Measurements from ENCODE around the gene GPR89B. TPM values are rescaled to one million over a fixed set of nuclear protein-coding genes. Genes with fewer than 3 reads are reported as not detected.
"Not testable (repeated sequence)": the region's sequence is repeated elsewhere in the genome, so short reads cannot be mapped to it uniquely, and the experiment has no call there.

The GPR89B gene
- total RNA-seq, 6 experiments from 2014 or later = 10.9 to 14.7 (median 12.3) TPM

DNA sequence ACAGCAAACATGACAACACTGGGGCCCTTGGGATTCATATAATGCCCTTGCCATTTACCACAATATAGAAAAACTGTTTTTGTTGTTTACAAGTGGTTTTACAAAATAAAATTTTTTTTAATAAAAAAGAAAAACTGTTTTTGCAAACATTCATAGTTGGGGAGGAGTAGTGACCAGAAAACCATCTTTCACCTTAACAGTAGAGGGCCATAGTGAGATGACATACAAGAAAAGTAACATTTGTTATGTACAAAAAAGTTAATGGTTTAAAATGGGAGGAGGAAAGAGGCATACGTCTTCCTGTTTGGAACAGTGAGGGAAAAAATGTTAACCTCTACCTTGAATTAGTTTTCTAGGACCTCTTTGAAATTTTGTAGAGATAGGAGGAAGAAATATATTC is 30.7 kb downstream of the GPR89B start:
- H3K27me3 Mint-ChIP-seq (ENCODE audit: insufficient read depth); H3K27ac Mint-ChIP-seq; DNase-seq; H3K4me1 Mint-ChIP-seq (ENCODE audit: low read depth); H3K4me3 Mint-ChIP-seq; H3K9me3 Mint-ChIP-seq; H3K36me3 Mint-ChIP-seq (ENCODE audit: low read depth): not testable (repeated sequence)
- TF ChIP-seq, protein P1, sequence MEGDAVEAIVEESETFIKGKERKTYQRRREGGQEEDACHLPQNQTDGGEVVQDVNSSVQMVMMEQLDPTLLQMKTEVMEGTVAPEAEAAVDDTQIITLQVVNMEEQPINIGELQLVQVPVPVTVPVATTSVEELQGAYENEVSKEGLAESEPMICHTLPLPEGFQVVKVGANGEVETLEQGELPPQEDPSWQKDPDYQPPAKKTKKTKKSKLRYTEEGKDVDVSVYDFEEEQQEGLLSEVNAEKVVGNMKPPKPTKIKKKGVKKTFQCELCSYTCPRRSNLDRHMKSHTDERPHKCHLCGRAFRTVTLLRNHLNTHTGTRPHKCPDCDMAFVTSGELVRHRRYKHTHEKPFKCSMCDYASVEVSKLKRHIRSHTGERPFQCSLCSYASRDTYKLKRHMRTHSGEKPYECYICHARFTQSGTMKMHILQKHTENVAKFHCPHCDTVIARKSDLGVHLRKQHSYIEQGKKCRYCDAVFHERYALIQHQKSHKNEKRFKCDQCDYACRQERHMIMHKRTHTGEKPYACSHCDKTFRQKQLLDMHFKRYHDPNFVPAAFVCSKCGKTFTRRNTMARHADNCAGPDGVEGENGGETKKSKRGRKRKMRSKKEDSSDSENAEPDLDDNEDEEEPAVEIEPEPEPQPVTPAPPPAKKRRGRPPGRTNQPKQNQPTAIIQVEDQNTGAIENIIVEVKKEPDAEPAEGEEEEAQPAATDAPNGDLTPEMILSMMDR (IDR thresholded peaks at IDR 0.05) = peak; percentile 22; the same call in 1 of the 2 replicates

DNA sequence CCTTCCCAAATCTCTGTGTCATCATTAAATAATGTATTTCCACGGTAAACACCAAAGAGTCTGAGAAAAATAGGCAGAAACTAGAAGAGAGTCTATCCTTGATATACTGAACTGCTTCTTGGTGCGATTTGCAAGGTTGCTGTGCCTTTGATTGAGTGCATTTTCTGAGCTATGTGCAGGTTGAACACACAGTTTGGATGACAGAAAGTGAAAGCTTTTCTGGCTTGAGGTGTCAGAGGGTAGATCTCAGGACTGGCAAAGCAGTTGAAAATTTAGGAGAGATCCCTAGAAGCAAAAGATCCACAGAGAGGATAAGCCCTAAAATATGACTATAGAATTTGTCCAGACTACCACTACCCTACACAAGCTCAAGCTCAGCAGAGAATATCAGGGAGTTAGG is 31.5 kb downstream of the GPR89B start:
- not testable (repeated sequence) for H3K27me3 Mint-ChIP-seq (ENCODE audit: insufficient read depth); H3K9me3 Mint-ChIP-seq; H3K4me1 Mint-ChIP-seq (ENCODE audit: low read depth); H3K27ac Mint-ChIP-seq; H3K4me3 Mint-ChIP-seq; DNase-seq; H3K36me3 Mint-ChIP-seq (ENCODE audit: low read depth)

DNA sequence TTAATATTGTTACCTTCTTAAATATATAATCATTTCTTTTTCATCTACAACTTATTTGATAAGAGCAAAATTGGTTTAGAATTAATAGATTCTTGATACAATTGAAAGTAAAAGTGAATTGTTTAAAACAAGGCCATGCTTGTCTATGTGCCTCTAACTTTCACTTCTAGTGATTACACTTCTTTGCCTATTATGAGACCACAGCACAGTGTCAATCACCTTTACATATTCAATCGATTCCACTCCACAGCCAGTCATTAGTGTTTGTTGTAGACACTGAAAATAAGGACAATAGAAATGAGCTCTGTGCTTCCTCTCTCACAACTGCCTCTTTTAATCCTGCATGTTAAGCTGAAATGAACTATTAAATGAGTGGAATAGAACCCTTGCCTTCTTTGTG is 36.4 kb downstream of the GPR89B start:
- not testable (repeated sequence) for H3K27ac Mint-ChIP-seq; H3K9me3 Mint-ChIP-seq; H3K4me1 Mint-ChIP-seq (ENCODE audit: low read depth); DNase-seq; H3K36me3 Mint-ChIP-seq (ENCODE audit: low read depth); H3K4me3 Mint-ChIP-seq; H3K27me3 Mint-ChIP-seq (ENCODE audit: insufficient read depth)

DNA sequence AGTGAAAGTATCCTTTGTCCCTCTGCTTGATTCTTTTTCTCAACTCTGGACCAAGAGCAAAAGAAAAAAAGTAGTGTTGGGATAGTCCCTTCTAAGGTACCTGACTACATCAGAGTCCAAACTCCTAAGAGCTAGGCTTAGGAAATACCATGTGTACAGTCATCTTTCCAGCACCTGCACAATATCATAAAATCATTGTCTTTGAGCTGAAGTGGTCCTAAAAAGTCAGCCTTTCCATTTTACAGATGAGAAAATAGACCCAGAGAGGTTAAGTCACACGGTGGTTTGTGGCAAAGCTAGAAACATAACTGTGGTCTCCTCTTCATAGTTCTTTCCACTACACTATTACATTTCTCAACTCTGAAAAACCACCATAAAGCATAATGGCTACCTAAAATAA is 38.4 kb downstream of the GPR89B start:
- H3K27ac Mint-ChIP-seq; H3K4me3 Mint-ChIP-seq; H3K9me3 Mint-ChIP-seq; DNase-seq; H3K4me1 Mint-ChIP-seq (ENCODE audit: low read depth); H3K36me3 Mint-ChIP-seq (ENCODE audit: low read depth); H3K27me3 Mint-ChIP-seq (ENCODE audit: insufficient read depth): not testable (repeated sequence)

DNA sequence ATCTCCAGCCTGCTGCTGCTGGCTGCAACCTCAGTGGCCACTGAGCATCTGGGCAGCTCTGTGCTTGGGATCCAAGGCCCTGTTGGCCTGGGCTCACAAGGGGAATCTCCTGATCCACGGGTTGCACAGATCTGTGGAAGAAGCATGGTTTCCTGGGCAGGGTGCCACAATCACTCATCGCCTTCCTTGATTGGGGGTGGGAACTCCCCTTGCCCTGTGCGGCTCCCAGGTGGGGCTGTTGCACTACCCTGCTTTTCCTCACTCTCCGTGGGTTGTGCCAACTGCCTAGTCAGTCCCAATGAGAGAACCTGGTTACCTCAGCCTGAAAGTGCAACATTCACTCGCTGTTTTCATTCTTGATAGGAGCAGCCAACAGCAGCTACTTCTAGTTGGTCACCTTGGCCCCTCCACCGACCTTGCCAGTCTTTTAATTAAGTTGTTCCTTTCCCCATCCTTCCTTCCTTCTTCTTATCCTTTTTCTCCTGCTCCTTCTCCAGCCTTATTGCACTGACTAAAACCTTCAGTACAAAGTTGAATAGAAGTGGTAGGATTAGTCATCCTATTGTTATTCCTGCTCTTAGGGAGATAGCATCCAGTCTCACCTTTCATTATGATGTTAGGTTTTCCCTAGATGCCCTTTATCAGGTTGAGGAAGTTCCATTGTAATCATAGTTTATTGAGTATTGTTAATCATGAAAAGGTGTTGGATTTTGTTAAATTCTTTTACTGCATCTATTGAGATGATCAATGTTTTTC is 50.9 kb downstream of the GPR89B start:
- not testable (repeated sequence) for H3K27ac Mint-ChIP-seq; H3K4me1 Mint-ChIP-seq (ENCODE audit: low read depth); H3K9me3 Mint-ChIP-seq; H3K27me3 Mint-ChIP-seq (ENCODE audit: insufficient read depth); H3K4me3 Mint-ChIP-seq; DNase-seq; H3K36me3 Mint-ChIP-seq (ENCODE audit: low read depth)

DNA sequence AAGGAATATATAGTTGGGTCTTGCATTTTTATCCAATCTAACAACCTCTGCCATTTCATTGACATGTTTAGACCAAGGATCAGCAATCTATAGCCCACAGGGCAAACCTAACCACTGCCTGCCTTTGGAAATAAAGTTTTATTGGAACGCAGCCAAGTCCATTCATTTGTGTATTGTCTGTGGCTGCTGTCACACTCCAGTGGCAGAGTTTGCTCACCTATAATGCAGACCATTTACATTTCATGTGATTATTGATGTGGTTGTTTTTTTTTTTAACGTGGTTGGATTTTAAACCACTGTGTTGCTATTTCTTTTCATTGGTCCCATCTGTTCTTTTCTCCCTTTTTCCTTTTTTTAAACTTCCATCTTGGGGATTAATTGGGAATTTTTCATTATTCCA is 57.2 kb downstream of the GPR89B start:
- H3K4me1 Mint-ChIP-seq (ENCODE audit: low read depth); H3K9me3 Mint-ChIP-seq; DNase-seq; H3K27ac Mint-ChIP-seq; H3K36me3 Mint-ChIP-seq (ENCODE audit: low read depth); H3K27me3 Mint-ChIP-seq (ENCODE audit: insufficient read depth); H3K4me3 Mint-ChIP-seq: not testable (repeated sequence)

DNA sequence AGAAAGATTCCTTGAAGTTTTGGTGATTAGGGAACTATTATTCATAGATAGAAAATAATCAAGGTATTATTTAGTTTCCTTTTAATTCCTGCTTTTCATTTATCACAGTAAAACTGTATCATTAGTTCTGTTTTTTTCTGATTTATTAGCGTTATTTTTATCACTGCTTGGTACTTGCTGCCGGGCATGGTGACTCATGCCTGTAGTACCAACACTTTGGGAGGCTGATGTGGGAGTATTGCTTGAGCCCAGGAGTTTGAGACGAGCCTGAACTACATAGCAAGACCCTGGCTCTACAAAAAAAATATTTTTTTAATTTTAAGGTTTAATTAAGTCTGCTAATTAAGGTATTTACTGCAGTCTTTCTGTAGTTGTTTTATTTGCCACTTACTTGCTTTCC is 59.7 kb downstream of the GPR89B start:
- H3K4me1 Mint-ChIP-seq (ENCODE audit: low read depth); H3K36me3 Mint-ChIP-seq (ENCODE audit: low read depth); DNase-seq: not testable (repeated sequence)

DNA sequence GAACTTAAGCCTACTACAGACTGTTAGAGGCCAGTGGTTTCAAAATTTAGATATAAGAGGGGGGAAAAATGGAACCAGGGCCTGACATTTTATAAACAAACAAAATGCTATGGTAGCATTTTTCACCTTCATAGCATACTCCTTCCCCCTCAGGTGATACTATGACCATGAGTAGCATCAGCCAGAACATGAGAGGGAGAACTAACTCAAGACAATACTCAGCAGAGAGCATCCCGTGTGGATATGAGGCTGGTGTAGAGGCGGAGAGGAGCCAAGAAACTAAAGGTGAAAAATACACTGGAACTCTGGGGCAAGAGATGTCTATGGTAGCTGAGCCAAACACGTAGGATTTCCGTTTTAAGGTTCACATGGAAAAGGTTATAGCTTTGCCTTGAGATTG is 64.7 kb downstream of the GPR89B start:
- DNase-seq; H3K4me3 Mint-ChIP-seq; H3K36me3 Mint-ChIP-seq (ENCODE audit: low read depth); H3K4me1 Mint-ChIP-seq (ENCODE audit: low read depth); H3K9me3 Mint-ChIP-seq; H3K27me3 Mint-ChIP-seq (ENCODE audit: insufficient read depth); H3K27ac Mint-ChIP-seq: not testable (repeated sequence)

More for the DNA sequence above, 59.7 kb downstream of the GPR89B start:
- H3K4me3 Mint-ChIP-seq; H3K27me3 Mint-ChIP-seq (ENCODE audit: insufficient read depth); H3K9me3 Mint-ChIP-seq; H3K27ac Mint-ChIP-seq: not testable (repeated sequence)

DNA sequence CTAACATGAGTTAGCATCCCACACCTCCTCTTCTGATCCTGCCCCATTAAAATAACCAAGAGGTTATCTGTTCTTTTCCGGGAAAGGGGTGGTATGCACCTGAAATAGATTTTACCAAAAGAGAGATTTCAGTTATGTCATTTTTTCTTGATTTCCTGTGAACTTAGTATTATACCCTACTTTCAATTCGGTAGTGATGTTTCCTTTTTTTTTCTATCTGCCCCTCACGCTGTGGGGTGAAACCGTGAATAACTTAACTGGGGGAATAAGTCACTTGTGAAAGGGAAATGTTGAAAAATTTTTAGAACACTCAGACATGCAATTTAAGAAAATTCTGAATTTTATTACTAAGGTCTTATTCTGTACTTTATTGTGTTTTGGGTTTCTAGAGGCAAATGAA is 65.2 kb downstream of the GPR89B start:
- H3K9me3 Mint-ChIP-seq; DNase-seq; H3K4me3 Mint-ChIP-seq; H3K36me3 Mint-ChIP-seq (ENCODE audit: low read depth); H3K4me1 Mint-ChIP-seq (ENCODE audit: low read depth); H3K27me3 Mint-ChIP-seq (ENCODE audit: insufficient read depth); H3K27ac Mint-ChIP-seq: not testable (repeated sequence)

DNA sequence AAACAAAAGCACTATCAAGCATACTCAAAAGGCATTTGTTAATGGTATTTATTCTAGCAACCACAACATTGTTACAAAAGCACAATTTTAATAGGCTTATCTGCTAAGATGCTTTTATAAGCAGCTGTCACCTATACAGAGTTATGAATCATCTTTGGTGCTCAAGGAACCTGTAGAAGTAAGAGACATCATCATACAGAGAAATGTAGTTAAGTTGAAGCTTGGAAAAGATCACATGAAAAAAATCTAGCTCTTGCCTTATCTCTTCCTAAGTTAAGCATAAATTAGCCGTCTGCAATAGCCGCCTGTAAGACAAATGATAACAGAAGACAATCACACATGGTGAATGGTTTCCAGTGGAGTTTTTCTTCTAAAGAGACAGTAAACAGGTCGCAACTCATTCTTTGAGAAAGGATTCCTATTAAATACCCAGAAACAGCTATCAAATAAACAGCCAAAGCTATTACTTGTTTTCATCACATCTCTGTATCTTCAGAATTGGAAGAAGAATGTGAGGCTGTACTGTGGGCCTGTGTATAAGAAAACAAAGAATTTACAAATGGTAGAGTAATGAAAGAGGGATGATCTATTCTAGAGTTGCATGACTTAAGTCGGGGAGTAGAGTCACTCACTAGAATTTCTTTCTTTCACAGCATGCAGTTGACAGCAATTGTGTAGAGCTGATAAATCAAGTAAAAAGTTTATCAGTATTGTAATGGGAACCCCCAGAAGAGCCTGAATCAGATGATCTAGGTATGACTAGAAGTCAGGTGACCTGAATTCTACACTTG is 65.8 kb downstream of the GPR89B start:
- not testable (repeated sequence) for H3K9me3 Mint-ChIP-seq; DNase-seq; H3K4me1 Mint-ChIP-seq (ENCODE audit: low read depth); H3K36me3 Mint-ChIP-seq (ENCODE audit: low read depth); H3K27ac Mint-ChIP-seq; H3K27me3 Mint-ChIP-seq (ENCODE audit: insufficient read depth); H3K4me3 Mint-ChIP-seq

DNA sequence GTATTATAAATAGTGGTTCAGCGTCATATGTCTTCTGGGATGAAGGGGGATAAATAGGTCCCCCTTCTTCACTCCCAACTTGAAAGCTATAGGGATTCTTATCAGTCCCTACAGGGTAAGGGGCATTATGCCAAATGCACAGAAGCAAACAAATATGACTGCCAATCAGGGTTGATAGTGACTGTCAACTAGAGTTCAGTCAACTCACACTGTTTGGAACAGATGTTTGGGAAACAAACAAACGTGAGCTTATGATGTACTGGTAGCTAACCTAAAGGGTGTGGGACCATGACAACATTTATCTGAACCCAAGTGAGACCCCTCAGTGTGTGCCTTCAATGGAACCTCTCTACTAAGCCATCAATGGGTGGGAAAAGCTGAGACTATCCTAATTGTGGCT is 67.9 kb downstream of the GPR89B start:
- not testable (repeated sequence) for H3K27ac Mint-ChIP-seq; H3K27me3 Mint-ChIP-seq (ENCODE audit: insufficient read depth); H3K4me1 Mint-ChIP-seq (ENCODE audit: low read depth); H3K9me3 Mint-ChIP-seq; H3K4me3 Mint-ChIP-seq; DNase-seq; H3K36me3 Mint-ChIP-seq (ENCODE audit: low read depth)

DNA sequence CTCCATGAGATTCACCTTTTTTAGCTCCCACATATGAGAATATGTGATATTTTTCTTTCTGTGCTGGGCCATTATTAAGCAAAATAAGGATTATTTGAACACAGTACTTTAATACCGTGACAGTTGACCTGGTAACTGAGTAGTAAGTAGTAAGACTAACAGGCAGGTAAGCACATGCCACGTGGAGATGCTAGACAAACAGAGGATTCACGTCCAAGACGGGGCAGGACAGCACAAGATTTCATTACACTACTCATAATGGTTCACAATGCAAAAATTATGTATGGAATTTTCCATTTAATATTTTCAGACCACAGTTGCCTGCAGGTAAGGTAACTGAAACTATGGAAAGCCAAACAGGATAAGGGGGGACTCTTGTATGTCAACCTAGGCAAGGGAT is 79.5 kb downstream of the GPR89B start:
- H3K9me3 Mint-ChIP-seq; H3K36me3 Mint-ChIP-seq (ENCODE audit: low read depth); H3K27ac Mint-ChIP-seq; DNase-seq; H3K4me3 Mint-ChIP-seq; H3K4me1 Mint-ChIP-seq (ENCODE audit: low read depth): not testable (repeated sequence)
- H3K27me3 Mint-ChIP-seq (ENCODE audit: insufficient read depth) = peaks cover 10% of the 10 kb centered on the region

Data from HFFc6 (cell line).